Smooth muscle cell (in vitro differentiated cells): ENCODE results near the gene LRRC17. TPM values are rescaled to one million over a fixed set of nuclear protein-coding genes. Genes with fewer than 3 reads are reported as not detected.
A peak's percentile ranks its signal among the peaks of the same experiment; 100 is the strongest.

ENCODE experiments used
- DNase-seq: peaks from one replicate; lab custom pipeline; 2025; ENCODE audit not compliant: unreplicated experiment; lab: John Stamatoyannopoulos, UW
- H2AFZ ChIP-seq: fragments of 200-600 bp; sonication (generic); 2 replicates; pipeline ENCODE4 v1.6.0; 2016; ENCODE audit warnings: antibody characterized with exemption, low read depth, mild to moderate bottlenecking
- H3F3A ChIP-seq: fragments of 200-600 bp; sonication (generic); 2 replicates; pipeline ENCODE4 v1.6.0; 2017; ENCODE audit warnings: antibody characterized with exemption, low read depth
- H3K27ac ChIP-seq: fragments of 200-600 bp; sonication (generic); 2 replicates; pipeline ENCODE4 v1.5.1; 2016; ENCODE audit warnings: low read depth, mild to moderate bottlenecking
- H3K27me3 ChIP-seq: fragments of 200-600 bp; sonication (generic); 2 replicates; pipeline ENCODE4 v1.6.1; 2016; ENCODE audit warnings: low read depth, mild to moderate bottlenecking
- H3K36me3 ChIP-seq: fragments of 200-600 bp; sonication (generic); 2 replicates; pipeline ENCODE4 v1.5.1; 2016; ENCODE audit warnings: low read depth
- H3K4me1 ChIP-seq: fragments of 200-600 bp; sonication (generic); 2 replicates; pipeline ENCODE4 v1.5.1; 2016; ENCODE audit warnings: low read depth
- H3K4me2 ChIP-seq: fragments of 200-600 bp; sonication (generic); 2 replicates; pipeline ENCODE4 v1.6.0; 2016; ENCODE audit warnings: mild to moderate bottlenecking
- H3K4me3 ChIP-seq: fragments of 200-600 bp; sonication (generic); 2 replicates; pipeline ENCODE4 v1.5.1; 2016; ENCODE audit warnings: mild to moderate bottlenecking
- H3K79me2 ChIP-seq: fragments of 200-600 bp; sonication (generic); 2 replicates; pipeline ENCODE4 v1.6.0; 2016; ENCODE audit warnings: low read depth, mild to moderate bottlenecking
- H3K9ac ChIP-seq: fragments of 200-600 bp; sonication (generic); 2 replicates; pipeline ENCODE4 v1.6.0; 2016; ENCODE audit warnings: low read depth
- H3K9me3 ChIP-seq: fragments of 200-600 bp; sonication (generic); replicated peaks from 2 replicates; pipeline ENCODE4 v1.5.1; 2016; ENCODE audit warnings: low read depth
- H4K20me1 ChIP-seq: fragments of 200-600 bp; sonication (generic); 2 replicates; pipeline ENCODE4 v1.6.0; 2016; ENCODE audit warnings: low read depth
- WGBS: methylation state at CpG from one replicate; pipeline ENCODE4 v1.1.7; 2016; ENCODE audit warnings: low lambda C conversion rate; 5-methylcytosine and 5-hydroxymethylcytosine counted together
- polyA plus RNA-seq: library from polyadenylated mRNA; unstranded; fragments of >200 nt; fragmentation: Nextera tagmentation; extraction: Ambion mirVana; gene quantifications from 2 replicates; pipeline ENCODE4 v1.2.1, GENCODE V29; 2016
- total RNA-seq: library from RNA; depleted of rRNA; stranded (reverse); fragments of >200 nt; gene quantifications from 2 replicates; pipeline ENCODE4 v1.2.3, GENCODE V29; 2014
- TF ChIP-seq, protein P1 (sequence below): fragments of 200-600 bp; sonication (generic); IDR thresholded peaks from 2 replicates; pipeline ENCODE4 v1.5.1; 2017; ENCODE audit warnings: borderline replicate concordance, mild to moderate bottlenecking, antibody characterized with exemption; ENCODE audit not compliant: insufficient read depth, poor library complexity, severe bottlenecking

Gene LRRC17
- total and polyA plus RNA-seq, 2 experiments from 2014 or later, result 6.2 to 23.0 TPM

DNA sequence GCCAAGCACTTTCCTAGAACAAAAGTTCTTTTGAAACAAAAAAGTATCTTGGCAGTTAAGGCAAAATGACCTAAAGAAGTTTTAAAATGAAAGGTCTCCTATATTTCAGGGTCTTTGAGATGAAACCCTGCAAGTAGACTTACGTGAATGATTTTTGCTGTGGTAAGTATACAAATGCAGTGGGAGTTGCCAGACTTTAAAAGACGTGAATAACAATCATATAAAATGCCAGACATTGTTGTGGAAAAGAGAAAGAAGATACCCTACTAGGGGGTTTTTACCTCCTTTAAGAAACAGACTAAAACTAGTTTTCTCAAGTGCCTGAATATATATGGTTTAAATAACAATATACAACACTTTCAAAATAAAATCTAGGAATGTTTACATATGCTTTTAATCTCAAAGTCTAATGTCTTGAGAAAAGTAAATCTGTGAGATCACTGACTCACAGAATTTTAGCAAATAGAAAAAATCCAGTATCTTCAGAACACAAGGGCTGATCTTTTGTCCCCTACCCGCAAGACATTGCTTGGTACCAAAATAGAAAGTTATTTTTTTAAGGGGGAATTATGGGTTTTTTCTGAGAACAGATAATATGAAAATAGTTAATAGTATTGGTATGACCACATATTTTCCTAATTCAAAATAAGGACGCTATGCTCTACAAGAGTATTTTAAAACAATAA lies 29.5 kb downstream of the LRRC17 start:
- Histone ChIP-seq H3K4me2 (peak overlapping the region; percentile 42), H2AFZ (no peak overlapping the region), H4K20me1 (no peaks in the 10 kb centered on the region), H3K27ac (peak overlapping the region; percentile 38), H3K79me2 (no peaks in the 10 kb centered on the region), H3K27me3 (no peaks in the 10 kb centered on the region), H3K36me3 (no peaks in the 10 kb centered on the region), H3K9ac (no peak overlapping the region), H3K4me3 (no peak overlapping the region), H3K9me3 (no peaks in the 10 kb centered on the region), H3F3A (peaks cover 6% of the 10 kb centered on the region), H3K4me1 (peaks cover 36% of the 10 kb centered on the region)
- DNase-seq, result no peak
- WGBS, result 66% methylated on average over 4 of the region's 4 CpGs
- TF ChIP-seq, protein P1, sequence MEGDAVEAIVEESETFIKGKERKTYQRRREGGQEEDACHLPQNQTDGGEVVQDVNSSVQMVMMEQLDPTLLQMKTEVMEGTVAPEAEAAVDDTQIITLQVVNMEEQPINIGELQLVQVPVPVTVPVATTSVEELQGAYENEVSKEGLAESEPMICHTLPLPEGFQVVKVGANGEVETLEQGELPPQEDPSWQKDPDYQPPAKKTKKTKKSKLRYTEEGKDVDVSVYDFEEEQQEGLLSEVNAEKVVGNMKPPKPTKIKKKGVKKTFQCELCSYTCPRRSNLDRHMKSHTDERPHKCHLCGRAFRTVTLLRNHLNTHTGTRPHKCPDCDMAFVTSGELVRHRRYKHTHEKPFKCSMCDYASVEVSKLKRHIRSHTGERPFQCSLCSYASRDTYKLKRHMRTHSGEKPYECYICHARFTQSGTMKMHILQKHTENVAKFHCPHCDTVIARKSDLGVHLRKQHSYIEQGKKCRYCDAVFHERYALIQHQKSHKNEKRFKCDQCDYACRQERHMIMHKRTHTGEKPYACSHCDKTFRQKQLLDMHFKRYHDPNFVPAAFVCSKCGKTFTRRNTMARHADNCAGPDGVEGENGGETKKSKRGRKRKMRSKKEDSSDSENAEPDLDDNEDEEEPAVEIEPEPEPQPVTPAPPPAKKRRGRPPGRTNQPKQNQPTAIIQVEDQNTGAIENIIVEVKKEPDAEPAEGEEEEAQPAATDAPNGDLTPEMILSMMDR, result no peak

DNA sequence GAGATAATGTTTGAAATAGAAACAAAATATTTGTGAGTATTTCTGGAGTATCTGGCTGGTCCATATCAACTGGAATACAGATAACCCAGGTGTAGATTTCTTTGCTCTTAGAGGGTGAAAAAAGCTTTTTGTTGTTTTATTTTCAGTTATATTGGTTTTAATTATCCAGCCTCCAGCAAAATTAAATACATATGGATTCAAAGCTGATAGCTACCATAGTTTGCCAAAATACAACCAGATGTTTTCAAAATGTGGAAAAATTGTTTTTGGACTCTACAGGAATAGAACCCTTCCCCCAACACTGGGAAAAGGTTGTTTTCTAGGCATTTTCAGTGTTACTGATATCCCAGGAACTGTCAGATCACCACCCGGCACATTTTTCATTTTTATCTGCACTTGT lies 30.1 kb downstream of the LRRC17 start:
- peak overlapping the region; percentile 42 for H3K4me2 ChIP-seq

DNA sequence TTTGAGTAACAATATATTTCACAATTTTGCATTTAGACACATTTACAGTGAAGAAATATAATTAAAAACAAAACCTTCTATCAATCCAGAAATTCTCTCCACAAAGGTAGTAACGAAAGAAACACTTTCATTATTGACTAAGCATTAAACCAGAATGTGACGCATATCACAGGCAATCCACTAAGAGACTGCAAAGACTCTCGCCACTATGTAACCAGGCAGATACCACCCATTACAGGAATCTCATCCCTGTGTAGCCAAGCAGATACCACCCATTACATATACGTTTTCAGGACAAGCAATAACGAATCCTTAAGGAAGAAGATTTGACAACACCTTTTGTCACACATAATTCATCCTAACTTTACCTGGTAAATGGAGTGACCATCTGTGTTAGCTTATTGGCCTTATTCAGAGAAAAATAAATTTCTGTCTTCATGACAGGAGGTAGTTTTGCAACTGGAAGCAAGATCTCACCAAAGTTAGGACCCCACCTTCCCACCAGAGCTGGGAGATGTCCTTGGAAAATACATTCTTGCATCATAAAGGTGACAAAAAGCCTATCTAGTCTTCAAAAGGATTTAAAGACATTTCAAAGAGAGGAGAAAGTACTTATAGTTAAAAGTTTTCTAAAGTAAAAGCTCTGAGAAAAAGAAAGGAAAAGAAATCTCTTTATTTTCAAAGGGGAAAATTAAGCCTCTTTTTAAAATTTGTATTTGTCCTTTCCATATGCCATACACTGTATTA lies 30.8 kb downstream of the LRRC17 start:
- no peak for DNase-seq
- no peaks in the 10 kb centered on the region for H3K27me3 ChIP-seq
- H3K4me2 ChIP-seq, result no peak overlapping the region
- H3K4me3 ChIP-seq, result no peak overlapping the region
- H4K20me1 ChIP-seq, result no peaks in the 10 kb centered on the region
- H3K27ac ChIP-seq, result peak overlapping the region; percentile 26
- peaks cover 36% of the 10 kb centered on the region for H3K4me1 ChIP-seq
- H3K9me3 ChIP-seq, result no peaks in the 10 kb centered on the region
- no peak overlapping the region for H3K9ac ChIP-seq
- H3K36me3 ChIP-seq, result no peaks in the 10 kb centered on the region
- no peaks in the 10 kb centered on the region for H3K79me2 ChIP-seq
- H3F3A ChIP-seq, result peaks cover 6% of the 10 kb centered on the region
- H2AFZ ChIP-seq, result no peak overlapping the region
- TF ChIP-seq, protein P1, result no peak
- whole genome bisulfite sequencing, result 52% methylated on average over 5 of the region's 5 CpGs

More for the DNA sequence above, 30.1 kb downstream of the LRRC17 start:
- Histone ChIP-seq H3K4me1 (peaks cover 36% of the 10 kb centered on the region), H3K27me3 (no peaks in the 10 kb centered on the region), H3F3A (peaks cover 6% of the 10 kb centered on the region), H3K9ac (no peak overlapping the region), H3K9me3 (no peaks in the 10 kb centered on the region), H3K27ac (no peak overlapping the region), H3K79me2 (no peaks in the 10 kb centered on the region), H3K4me3 (no peak overlapping the region), H3K36me3 (no peaks in the 10 kb centered on the region), H2AFZ (no peak overlapping the region), H4K20me1 (no peaks in the 10 kb centered on the region)
- 85% methylated on average over 1 of the region's 1 CpG for WGBS
- no peak for DNase-seq
- TF ChIP-seq, protein P1, result no peak
